Hematopoietic multipotent progenitor cell treated with erythropoietin and hydrocortisone succinate and interleukin-3 and kit ligand, for 4 days (in vitro differentiated cells): ENCODE results near the gene GABRG3.

Experiments used
- DNase-seq: peaks from one replicate; pipeline ENCODE4 v3.0.0-alpha.2; 2015

GABRG3 gene

DNA sequence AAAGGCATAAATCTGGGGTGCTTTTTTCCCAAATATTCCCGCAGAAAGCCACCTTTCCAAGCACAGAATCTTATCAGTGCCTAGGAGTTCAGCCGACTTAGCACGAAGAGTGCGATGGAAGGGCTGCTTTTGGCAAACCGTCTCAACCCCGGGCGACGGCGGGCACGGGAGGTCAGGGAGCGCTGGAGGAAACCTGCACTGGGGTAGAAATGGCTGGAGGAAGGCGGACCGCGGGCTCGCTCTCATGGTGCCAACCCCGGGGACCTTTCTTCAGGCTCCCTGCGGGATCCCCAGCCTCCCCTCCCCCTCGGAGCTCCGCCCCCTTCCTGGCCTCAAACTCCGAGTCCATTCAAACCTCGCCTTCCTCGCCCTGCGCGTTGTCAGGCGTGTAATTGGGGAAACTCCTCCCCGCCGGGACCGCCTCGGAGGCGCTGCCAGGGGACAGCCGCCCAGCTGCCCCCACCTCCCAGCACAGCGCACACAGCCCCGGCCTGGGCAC lies at the start of gene GABRG3:
Gene GABRG3, plus strand, starts transcription at position 470 of the 499 bp plus-strand sequence.
- DNase-seq, result no peak

- no peak for DNase-seq
Measured at GRCh38 chr15:26921433-26921832, 49.5 kb upstream of the GABRG3 start.

DNA sequence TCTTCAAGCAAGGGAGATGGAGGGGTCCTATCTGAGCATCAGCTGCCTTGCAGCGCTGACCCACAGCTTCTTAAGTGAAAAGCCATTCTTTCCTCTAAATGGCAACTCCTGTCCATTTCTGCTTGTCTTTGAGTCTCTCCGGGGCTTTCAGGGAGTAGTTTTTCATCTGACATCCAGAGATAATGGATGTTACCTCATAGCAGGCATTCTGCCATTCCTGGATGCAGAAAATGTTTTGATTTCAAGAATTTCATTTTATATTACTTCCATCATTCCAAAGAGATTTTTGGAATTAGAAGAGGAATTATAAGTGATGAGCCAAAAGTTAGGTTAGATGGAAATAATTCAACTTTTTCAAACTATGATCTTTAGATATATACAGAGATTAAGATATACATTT lies 44.9 kb upstream of the GABRG3 start:
- DNase-seq, result no peak

- DNase-seq, result no peak
Measured at GRCh38 chr15:26928051-26928450, 42.9 kb upstream of the GABRG3 start.

DNA sequence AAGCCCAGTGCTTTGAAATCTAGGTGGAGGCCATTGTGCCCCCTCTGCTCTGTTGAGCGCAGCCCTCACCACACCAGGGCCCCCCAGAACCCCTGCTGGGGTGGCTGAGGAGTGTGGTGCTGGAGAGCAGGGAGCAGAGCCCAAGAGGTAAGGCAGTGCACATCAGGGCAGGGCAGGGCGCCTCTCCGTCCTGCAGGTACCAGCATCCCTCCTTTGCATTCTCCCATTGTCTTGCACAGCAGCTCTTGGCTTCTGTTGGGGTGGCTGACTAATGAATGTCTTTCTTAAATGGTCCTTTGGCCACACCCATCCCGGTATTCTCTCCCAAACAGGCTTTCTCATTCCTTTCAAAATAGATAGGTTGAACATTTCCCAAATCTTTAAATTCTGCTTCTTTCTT lies 41.4 kb upstream of the GABRG3 start:
- no peak for DNase-seq

GRCh38 chr15:26934848-26935247 lies 36.1 kb upstream of the GABRG3 start:
- DNase-seq, result no peak

GRCh38 chr15:26935322-26935721 lies 35.7 kb upstream of the GABRG3 start:
- DNase-seq, result no peak

DNA sequence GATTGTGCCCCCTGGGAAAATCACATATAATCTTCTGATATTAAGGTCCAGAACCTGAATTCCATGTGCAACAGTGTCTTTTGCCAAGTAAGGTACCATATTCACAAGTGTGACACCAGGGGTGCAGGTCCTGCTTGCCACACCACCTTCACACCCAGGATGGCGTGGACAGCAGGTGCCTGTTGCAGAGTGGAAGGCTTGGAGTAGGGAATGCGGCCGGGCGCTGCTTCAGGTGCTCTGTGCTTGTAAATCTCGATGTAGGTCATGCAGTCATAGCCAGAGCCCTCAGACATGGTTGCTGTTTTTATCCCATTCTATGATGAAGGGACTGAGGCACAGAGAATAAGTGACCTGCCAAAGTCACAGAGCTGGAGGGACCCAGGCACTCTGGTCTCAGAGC lies 34.5 kb upstream of the GABRG3 start:
- DNase-seq, result no peak

DNA sequence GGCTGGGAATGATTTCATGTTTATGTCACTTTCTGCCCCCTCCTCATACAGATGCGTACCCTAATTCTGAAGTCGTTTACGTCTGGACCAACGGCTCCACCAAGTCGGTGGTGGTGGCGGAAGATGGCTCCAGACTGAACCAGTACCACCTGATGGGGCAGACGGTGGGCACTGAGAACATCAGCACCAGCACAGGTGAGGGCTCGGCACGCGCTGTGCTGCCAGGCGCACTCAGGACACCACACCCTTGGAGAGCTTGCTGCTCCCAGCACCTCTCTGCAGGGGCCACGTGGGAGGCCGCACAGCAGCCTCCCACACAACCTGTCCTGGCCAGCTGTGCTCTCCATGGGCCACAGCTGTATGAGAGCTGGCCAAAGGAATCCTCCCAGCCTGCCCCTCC lies 33.8 kb upstream of the GABRG3 start:
- DNase-seq, result no peak

- no peak for DNase-seq
Measured at GRCh38 chr15:26939398-26939797, 31.6 kb upstream of the GABRG3 start.

GRCh38 chr15:26941489-26941888 lies 29.5 kb upstream of the GABRG3 start:
- DNase-seq, result no peak

GRCh38 chr15:26943866-26944265 lies 27.1 kb upstream of the GABRG3 start:
- DNase-seq, result no peak

DNA sequence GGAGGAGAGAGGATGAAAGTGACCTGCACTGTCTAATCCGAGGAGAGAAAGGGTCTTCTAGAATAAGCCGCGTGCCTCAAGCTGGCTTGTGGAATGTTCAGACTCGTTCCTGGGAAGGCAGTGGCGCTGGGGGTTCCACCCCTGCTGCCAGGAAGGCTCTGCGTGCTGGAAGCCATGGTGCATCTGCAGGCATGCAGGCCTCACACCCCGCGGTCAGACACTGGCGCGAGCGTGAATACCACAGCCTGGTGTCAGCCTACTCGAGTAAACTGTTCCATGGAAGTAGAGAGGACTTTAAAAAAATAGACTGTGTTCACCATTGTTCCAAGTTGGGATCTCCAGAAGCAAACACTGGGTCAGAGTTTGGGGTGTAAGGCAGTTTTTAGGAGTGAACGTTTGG lies 25.9 kb upstream of the GABRG3 start:
- DNase-seq, result no peak

DNA sequence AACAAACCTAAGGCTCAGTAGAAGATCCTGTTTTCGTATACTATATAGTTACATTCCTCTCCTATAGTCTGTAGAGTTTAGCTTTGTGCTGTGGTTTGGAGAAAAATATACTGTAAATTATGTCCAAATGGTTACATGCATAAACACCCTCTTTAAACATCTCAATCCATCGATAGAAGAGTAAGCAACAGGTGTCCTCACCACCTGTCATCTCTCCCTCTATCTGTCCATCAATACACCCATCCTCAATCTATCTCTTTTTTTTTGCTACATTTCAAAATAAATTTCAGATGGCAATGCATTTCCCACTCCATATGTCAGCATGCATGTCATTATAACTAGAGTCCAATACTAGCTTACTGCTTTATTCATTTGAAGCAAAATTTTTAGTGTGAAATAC lies 21.0 kb upstream of the GABRG3 start:
- no peak for DNase-seq

DNA sequence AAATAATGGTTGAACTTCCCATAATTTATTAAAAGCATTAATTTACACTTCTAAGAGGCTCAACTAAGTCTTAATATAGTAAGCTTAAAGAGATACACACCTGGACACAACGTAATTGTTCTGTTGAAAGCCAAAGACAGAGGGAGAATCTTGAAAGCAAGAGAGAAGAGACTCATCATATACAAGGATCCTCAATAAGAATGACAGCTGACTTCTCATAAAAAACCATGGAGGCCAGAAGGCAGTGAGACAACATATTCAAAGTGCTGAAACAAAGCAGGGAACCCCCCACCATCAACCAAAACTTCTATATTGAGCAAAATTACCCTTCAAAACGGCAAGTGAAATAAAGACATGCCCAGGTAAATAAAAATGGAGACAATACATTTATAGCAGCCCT lies 16.6 kb upstream of the GABRG3 start:
- no peak for DNase-seq

DNA sequence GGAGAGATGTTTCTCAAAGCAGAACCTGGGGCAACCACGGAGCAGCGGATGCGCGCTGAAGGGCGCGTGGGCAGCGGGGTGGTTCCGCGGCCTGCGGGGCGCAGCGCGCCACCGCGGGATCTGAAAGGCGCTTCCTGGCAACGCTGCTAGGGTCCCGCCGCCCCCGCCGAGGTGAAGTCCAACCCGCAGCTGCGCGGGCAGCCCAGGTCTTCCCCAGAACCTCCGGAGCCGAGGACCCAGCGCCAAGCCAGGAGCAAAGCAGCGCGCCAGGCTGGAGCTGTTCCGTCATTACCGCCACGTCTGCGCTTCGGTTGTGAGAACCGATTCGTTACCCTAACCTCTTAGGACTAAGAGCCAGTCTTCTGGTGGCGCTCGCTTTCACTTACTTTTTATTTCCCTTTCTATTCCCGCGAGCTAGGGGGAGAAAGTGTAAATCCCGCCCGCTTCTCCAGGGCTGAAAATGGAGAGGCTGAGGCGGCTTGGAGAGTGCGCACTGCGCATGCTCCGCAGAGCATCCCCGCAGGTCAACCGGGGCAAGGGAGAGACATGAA lies 3.2 kb upstream of the GABRG3 start:
- no peak for DNase-seq

- DNase-seq, result no peak
Measured at GRCh38 chr15:26968806-26969205, 2.2 kb upstream of the GABRG3 start.

DNA sequence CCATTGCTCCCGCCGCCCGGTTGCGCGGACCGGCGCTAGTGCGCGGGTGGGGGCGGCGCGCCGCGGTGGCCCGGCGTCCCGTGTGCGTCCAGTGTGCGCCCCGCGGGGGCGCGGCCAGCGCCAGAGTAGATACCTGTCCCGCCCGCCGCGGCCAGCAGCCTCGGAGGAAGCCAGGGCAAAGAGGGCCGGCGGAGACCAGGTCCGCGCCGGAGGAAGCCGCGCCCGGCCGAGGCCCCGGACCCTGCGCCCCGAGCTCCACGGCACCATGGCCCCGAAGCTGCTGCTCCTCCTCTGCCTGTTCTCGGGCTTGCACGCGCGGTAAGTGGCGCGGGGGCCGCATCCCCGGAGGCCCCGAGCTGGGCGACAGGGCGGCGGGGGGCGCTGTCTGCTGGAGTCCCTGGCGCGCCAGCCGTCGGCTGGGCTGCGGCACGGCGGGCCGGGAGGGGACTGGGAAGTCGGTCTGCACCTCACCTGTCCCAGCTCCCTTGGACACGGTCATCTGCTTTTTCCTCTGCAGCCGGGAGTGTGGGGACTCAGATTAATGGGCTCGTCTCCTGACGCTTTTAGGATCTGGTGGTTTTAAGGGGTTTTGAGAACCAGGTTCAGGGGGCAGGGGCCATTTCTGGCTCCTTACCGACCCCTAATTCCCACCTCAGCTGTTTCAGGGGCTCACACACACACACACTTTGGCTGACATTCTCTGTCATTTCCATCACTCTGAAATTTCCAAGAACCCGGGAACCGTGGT lies 464 bp downstream of the GABRG3 start:
- no peak for DNase-seq

GRCh38 chr15:26972636-26973035 lies 1.7 kb downstream of the GABRG3 start:
- no peak for DNase-seq

- peak; percentile 55 for DNase-seq
Measured at GRCh38 chr15:26974120-26974780, 3.3 kb downstream of the GABRG3 start.

DNA sequence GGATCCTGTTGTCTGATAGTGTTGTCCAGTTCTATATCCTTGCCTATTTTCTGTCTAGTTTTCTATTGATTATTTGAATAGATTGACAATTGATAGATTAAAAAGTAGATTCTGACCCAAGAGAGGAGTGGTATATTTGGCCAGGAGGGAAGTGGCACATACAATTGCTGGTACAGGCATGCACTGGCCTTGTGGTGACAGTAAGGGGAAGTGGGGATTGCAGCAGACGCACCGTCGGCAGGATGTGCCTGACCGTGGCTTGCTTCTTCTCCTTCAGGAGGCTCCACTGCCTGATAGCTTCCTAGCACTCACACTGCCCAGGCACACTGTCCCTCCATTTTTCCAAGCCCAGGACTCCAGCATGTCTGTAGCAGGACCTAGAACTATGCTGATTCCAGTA lies 10.5 kb downstream of the GABRG3 start:
- DNase-seq, result peak; percentile 25

GRCh38 chr15:26983822-26984221 lies 12.8 kb downstream of the GABRG3 start:
- peak; percentile 23 for DNase-seq

GRCh38 chr15:26985050-26985449 lies 14.1 kb downstream of the GABRG3 start:
- no peak for DNase-seq

GRCh38 chr15:26996250-26996649 lies 25.3 kb downstream of the GABRG3 start:
- DNase-seq, result no peak
